ENCODE results near the gene DDX47.

Gene DDX47

GRCh38 chr12:12813120-12814101 is at the start of gene DDX47:
DDX47 (plus strand) TSS chr12:12813346; CDS start chr12:12813368, 22 bp downstream.
- no peak for DNase-seq

- DNase-seq, result no peak
Observed at GRCh38 chr12:12764824-12765223, 48.3 kb upstream of the DDX47 start.

DNA sequence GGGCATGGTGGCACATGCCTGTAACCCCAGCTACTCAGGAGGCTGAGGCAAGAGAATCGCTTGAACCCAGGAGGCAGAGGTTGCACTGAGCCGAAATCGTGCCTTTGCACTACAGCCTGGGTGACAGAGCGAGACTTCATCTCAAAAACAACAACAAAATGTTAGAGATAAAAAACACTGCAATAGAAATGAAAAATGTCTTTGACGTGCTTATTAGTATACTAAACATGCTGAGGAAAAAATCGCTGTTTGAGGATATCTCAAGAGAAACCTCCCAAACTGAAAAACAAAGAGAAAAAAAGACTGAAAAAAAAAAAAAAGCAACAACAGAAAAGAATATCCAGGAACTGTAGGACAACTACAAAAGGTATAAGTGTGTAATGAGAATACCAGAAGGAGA is 42.9 kb upstream of the DDX47 start:
- no peak for DNase-seq

DNA sequence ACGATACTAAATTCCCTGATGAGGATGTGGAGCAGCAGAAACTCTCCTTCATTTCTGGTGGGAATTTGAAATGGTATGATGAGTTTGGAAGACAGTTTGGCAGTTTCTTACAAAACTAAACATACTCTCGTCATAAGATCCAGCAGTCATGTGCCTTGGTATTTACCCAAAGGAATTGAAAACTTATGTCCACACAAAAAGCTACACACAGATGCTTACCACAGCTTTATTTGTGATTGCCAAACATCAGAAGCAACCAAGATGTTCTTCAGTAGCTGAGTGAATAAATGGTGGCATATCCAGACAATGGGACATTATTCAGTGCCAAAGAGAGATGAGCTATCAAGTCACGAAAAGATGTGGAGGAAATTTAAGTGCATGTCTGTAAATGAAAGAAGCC is 38.4 kb upstream of the DDX47 start:
- DNase-seq, result no peak

DNA sequence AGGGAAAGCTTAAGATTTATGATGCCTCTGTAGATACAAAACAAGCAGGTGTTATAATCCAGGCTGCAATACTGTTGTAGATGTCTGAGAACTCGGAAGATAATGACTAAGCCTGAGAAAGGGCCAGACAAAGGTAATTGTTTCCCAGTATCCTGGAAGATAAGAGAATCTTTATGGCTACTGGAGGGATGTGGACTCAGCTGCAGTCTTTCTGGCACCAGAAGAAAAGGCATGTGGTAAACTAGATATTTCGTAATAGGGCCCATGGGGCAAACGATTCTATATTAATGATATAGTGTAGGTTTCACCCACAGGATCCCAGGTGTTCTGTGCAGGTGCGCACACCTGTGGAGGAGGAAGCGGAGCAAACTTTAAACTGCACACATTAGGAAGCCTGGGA is 36.9 kb upstream of the DDX47 start:
- DNase-seq, result no peak

DNA sequence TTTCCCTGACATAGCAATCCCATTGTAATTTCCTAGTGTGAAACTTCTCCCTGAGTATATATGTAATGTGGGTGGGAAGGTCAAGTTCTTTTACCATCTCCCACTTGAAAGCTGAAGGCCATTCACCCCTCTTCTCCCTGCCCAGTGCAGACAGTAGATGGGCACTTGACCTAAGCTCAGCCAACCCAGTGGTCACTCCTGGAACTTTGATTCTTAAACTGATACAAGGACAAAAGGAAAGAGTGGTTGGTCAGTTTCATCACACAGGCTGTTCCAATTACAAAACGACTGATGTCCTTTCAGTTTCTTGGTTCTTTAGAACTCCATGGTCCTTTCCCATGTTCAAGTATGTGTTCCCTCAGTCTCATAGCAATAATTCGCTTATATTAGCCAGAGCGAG is 36.1 kb upstream of the DDX47 start:
- no peak for DNase-seq

GRCh38 chr12:12779007-12779406 is 34.1 kb upstream of the DDX47 start:
- DNase-seq, result no peak

- DNase-seq, result no peak
Observed at GRCh38 chr12:12779529-12779928, 33.6 kb upstream of the DDX47 start.

DNA sequence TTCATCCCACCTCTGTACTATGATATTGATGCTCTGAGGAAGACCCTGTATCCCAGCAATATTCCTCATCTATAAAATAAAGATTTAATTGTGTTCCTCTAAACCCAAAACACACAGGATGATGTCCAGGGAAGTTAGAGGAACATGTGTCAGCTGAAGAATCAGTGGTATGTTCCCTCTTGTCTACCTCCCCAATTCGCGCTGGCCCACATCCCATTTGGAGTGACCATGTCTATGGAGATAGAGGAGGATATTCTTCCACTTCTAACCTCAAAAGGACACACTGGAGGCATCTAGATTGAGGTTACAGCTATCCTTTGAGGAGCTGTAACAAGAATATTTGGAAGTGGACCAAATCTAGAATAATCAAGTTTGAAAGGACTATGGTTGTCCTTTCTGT is 29.0 kb upstream of the DDX47 start:
- no peak for DNase-seq

- no peak for DNase-seq
Observed at GRCh38 chr12:12784911-12785814, 28.0 kb upstream of the DDX47 start, which contains the start of gene APOLD1. APOLD1 (plus strand) TSS chr12:12785659; CDS start chr12:12785692, 33 bp downstream.

DNA sequence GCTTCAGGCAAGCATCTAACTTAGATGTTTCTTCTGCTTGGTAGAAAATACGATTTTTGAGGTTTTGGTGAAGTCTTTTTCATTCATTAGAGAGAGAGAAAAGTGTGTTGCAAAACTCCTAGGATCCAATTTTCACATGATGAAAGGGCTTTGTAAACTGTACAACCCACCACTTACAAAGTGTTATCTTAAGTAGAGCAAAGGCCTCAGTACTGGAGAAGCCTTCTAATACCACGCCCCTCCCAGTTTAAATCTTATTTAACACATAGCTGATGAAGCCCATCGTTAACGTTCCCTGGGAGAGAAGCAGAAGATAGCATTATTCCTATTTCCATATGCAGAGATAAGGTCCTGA is 26.8 kb upstream of the DDX47 start:
- DNase-seq, result no peak

- no peak for DNase-seq
Observed at GRCh38 chr12:12786706-12787601, 26.2 kb upstream of the DDX47 start.

- no peak for DNase-seq
Observed at GRCh38 chr12:12788131-12788530, 25.0 kb upstream of the DDX47 start.

- DNase-seq, result no peak
Observed at GRCh38 chr12:12788675-12789368, 24.3 kb upstream of the DDX47 start.

- DNase-seq, result no peak
Observed at GRCh38 chr12:12790956-12791355, 22.2 kb upstream of the DDX47 start.

- DNase-seq, result no peak
Observed at GRCh38 chr12:12791756-12792369, 21.3 kb upstream of the DDX47 start.

- DNase-seq, result no peak
Observed at GRCh38 chr12:12792421-12792820, 20.7 kb upstream of the DDX47 start.

DNA sequence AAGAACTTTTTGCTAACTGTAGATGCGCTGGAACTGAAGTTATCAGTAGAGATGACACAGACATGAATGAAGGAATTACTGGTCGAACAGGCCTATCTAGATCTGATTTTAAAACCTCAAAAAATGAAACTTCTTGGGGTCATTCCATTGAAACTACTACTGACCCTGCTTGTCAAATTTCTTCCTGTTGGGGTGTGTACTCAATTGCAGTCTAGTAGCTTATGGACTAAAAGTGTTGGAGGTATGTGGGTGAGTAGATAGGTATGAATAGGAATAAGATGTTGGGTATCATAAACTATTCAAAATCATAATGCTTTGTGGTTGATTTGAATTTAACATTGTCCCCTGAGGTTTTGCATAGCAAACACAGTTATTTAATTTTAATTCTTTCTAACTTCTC is 18.5 kb upstream of the DDX47 start:
- no peak for DNase-seq

DNA sequence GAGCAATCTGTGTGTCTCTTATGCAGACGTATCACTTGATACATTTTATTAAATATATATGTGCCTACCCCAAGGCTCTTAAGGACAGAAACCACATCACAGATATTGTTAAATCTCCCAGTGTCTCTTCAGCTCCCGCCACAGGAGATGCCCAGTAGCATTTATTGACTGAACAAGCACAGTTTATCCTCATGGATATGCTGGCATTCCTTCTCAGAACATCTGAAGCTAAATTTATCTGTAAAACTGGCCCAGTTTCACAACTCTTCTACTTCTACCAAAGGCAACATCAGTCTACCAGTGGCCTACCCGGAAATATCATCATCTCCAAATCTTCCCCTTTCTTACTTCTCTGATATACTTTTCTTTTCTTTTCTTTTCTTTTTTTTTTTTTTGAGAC is 17.0 kb upstream of the DDX47 start:
- DNase-seq, result no peak

DNA sequence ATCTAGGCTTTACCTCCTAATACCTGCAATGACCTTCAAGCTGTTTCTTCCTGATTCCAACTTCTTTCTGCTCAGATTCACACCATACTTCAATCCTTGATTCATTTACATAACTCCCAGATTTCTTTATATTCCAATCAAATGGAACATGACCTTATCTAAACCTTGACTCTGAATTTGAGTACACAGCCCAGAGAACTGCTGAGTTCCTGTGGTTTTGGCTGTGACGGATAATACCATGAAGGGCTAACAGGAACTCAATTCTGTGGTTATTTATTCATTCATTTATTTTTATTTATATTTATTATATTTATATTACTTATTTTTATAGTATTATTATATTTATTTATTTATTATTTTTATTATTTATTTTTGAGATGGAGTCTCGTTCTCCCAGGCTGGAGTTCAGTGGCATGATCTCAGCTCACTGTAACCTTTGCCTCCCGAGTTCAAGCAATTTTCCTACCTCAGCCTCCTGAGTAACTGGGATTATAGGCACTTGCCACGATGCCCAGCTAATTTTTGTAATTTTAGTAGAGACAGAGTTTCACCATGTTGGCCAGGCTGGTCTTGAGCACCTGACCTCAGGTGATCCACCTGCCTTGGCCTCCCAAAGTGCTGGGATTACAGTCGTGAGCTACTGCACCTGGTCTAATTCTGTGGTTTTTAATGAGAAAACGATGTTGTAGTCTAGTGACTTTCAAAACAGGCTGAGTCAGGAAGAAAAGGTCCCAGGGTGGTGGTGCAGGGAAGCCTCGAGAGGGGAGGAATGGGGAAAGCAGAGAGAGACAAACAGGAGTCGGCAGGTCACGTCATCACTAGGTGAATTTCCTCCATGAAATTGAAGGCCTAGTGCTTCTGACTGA is 16.0 kb upstream of the DDX47 start:
- DNase-seq, result no peak

- DNase-seq, result no peak
Observed at GRCh38 chr12:12797794-12798152, 15.4 kb upstream of the DDX47 start.
